Nephron progenitor cell (in vitro differentiated cells): ENCODE results near the gene KRTAP9-3.
"Not testable (repeated sequence)": the region's sequence is repeated elsewhere in the genome, so short reads cannot be mapped to it uniquely, and the experiment has no call there.

Experiments
- DNase-seq: peaks from one replicate; pipeline ENCODE4 v3.0.0; 2021
- H3K27ac Mint-ChIP-seq: 2 replicates; pipeline ENCODE4 v1.8.0; 2021; ENCODE audit warnings: mild to moderate bottlenecking, moderate library complexity, mixed read lengths
- H3K27me3 Mint-ChIP-seq: 2 replicates; pipeline ENCODE4 v1.8.0; 2021; ENCODE audit warnings: mild to moderate bottlenecking, low read depth, mixed read lengths; ENCODE audit not compliant: poor library complexity
- H3K36me3 Mint-ChIP-seq: 2 replicates; pipeline ENCODE4 v1.8.0; 2021; ENCODE audit warnings: low read depth, mixed read lengths
- H3K4me1 Mint-ChIP-seq: 2 replicates; pipeline ENCODE4 v1.8.0; 2021; ENCODE audit warnings: mixed read lengths
- H3K4me3 Mint-ChIP-seq: 2 replicates; pipeline ENCODE4 v1.8.0; 2021; ENCODE audit warnings: mild to moderate bottlenecking, moderate library complexity, mixed read lengths
- H3K9me3 Mint-ChIP-seq: 2 replicates; pipeline ENCODE4 v1.8.0; 2021; ENCODE audit warnings: mild to moderate bottlenecking, moderate library complexity, mixed read lengths
- TF ChIP-seq, protein P1 (sequence below): fragments of 200-600 bp; sonication (generic); IDR thresholded peaks from 2 replicates; pipeline ENCODE4 v1.5.0; 2021; ENCODE audit warnings: antibody characterized with exemption

Gene KRTAP9-3, protein sequence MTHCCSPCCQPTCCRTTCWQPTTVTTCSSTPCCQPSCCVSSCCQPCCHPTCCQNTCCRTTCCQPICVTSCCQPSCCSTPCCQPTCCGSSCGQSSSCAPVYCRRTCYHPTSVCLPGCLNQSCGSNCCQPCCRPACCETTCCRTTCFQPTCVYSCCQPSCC

DNA sequence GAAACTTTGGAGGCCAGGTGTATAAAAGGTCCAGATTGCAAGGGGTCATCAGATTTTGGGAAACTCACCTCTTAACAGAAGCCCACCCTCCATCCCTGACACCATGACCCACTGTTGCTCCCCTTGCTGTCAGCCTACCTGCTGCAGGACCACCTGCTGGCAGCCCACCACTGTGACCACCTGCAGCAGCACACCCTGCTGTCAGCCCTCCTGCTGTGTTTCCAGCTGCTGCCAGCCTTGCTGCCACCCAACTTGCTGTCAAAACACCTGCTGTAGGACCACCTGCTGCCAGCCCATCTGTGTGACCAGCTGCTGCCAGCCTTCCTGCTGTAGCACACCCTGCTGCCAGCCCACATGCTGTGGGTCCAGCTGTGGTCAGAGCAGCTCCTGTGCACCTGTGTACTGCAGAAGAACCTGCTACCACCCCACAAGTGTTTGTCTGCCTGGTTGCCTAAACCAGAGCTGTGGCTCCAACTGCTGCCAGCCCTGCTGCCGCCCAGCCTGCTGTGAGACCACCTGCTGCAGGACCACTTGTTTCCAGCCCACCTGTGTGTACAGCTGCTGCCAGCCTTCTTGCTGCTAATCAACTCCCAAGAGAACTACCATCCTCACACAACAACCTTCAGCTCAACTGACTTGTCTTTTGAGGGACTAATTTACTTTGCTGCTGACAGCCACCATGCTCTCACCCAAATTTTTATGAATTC, at the start of gene KRTAP9-3:
KRTAP9-3 (plus strand) TSS at position 51 of the 707 bp plus-strand sequence; CDS start at position 104, 53 bp downstream.
- not testable (repeated sequence) for H3K4me3 Mint-ChIP-seq, DNase-seq, H3K9me3 Mint-ChIP-seq, H3K27ac Mint-ChIP-seq, H3K4me1 Mint-ChIP-seq, H3K36me3 Mint-ChIP-seq
- peaks cover 44% of the 10 kb centered on the region for H3K27me3 Mint-ChIP-seq

DNA sequence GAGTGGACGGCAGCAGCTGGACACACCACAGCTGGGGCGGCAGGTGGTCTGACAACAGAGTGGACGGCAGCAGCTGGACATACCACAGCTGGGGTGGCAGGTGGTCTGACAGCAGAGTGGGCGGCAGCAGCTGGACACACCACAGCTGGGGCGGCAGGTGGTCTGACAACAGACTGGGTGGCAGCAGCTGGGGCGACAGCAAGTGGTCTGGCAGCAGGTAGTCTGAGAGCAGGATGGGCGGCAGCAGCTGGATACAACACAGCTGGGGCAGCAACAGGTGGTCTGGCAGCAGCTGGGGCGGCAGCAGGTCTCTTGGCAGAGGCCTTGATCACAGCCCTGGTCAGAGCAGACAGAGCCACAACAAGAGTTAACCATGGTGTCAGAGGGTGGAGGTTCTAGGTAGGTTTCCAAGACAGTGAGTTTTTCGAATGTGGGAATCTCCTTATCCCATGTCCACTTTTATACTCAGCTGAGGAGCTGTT, 47.7 kb upstream of the KRTAP9-3 start, which contains the start of gene KRTAP4-1:
KRTAP4-1 (minus strand) TSS at position 432 of the 482 bp plus-strand sequence; CDS start at position 375, 57 bp downstream.
- H3K27me3 Mint-ChIP-seq, result peaks cover 16% of the 10 kb centered on the region
- H3K36me3 Mint-ChIP-seq, result no peaks in the 10 kb centered on the region
- H3K4me3 Mint-ChIP-seq, result no peak within 1 kb of the TSS
- TF ChIP-seq, protein P1, sequence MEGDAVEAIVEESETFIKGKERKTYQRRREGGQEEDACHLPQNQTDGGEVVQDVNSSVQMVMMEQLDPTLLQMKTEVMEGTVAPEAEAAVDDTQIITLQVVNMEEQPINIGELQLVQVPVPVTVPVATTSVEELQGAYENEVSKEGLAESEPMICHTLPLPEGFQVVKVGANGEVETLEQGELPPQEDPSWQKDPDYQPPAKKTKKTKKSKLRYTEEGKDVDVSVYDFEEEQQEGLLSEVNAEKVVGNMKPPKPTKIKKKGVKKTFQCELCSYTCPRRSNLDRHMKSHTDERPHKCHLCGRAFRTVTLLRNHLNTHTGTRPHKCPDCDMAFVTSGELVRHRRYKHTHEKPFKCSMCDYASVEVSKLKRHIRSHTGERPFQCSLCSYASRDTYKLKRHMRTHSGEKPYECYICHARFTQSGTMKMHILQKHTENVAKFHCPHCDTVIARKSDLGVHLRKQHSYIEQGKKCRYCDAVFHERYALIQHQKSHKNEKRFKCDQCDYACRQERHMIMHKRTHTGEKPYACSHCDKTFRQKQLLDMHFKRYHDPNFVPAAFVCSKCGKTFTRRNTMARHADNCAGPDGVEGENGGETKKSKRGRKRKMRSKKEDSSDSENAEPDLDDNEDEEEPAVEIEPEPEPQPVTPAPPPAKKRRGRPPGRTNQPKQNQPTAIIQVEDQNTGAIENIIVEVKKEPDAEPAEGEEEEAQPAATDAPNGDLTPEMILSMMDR, result no peak
- H3K4me1 Mint-ChIP-seq, result no peaks in the 10 kb centered on the region
- no peaks in the 10 kb centered on the region for H3K9me3 Mint-ChIP-seq
- no peak within 1 kb of the TSS for H3K27ac Mint-ChIP-seq
- no peak for DNase-seq

DNA sequence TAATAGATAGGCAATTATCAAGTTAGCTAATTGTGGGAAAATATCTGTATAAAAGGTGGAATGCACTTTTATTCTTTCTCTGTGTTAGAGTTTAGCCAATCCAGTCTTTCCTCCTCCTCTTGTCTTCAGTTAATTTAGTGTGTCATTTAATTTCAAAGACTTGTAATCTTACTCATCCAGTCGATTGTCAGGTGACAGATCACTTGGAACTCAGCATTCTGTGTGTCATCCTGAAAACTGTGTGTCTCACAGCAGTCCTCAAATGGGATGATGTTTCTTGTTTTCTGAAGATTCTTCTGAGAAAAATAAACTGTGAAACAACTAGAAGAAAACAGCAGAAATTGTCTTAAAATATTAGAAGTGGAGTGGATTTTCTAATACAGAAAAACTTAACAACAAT, 47.2 kb upstream of the KRTAP9-3 start:
- Mint-ChIP-seq H3K27ac (no peak overlapping the region), H3K36me3 (no peaks in the 10 kb centered on the region), H3K4me3 (no peak overlapping the region), H3K9me3 (no peaks in the 10 kb centered on the region), H3K27me3 (peaks cover 16% of the 10 kb centered on the region), H3K4me1 (no peaks in the 10 kb centered on the region)
- no peak for DNase-seq
- TF ChIP-seq, protein P1, result no peak

DNA sequence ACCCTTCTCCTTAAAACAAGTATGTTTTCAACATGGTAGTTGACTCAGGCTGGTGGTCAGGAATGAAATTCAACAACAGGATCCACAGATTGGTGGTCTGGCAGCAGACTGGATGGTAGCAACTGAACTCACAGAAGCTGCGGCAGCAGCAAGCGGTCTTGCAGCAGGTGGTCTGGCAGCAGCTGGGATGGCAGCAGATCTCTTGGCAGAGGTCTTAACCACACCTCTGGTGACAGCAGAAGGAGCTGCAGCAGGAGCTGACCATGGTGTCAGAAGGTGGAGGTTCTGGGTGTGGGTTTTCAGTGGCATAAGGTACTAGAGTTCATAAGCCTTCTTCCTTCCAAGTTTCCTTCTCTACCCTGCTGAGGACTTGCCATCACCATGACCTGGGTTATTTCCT, 45.4 kb upstream of the KRTAP9-3 start:
- H3K4me3 Mint-ChIP-seq, result no peak overlapping the region
- peaks cover 16% of the 10 kb centered on the region for H3K27me3 Mint-ChIP-seq
- no peaks in the 10 kb centered on the region for H3K36me3 Mint-ChIP-seq
- no peaks in the 10 kb centered on the region for H3K9me3 Mint-ChIP-seq
- TF ChIP-seq, protein P1, result no peak
- H3K4me1 Mint-ChIP-seq, result no peaks in the 10 kb centered on the region
- DNase-seq, result no peak
- no peak overlapping the region for H3K27ac Mint-ChIP-seq

DNA sequence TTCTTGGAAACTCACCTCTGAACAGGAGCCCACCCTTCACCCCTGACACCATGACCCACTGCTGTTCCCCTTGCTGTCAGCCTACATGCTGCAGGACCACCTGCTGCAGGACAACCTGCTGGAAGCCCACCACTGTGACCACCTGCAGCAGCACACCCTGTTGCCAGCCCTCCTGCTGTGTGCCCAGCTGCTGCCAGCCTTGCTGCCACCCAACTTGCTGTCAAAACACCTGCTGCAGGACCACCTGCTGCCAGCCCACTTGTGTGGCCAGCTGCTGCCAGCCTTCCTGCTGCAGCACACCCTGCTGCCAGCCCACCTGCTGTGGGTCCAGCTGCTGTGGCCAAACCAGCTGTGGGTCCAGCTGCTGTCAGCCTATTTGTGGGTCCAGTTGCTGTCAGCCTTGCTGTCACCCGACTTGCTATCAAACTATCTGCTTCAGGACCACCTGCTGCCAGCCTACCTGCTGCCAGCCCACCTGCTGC, 42.4 kb upstream of the KRTAP9-3 start, which contains the start of gene KRTAP9-1:
KRTAP9-1 (plus strand) TSS at position 51 of the 482 bp plus-strand sequence; CDS start at position 51, 0 bp downstream.
- not testable (repeated sequence) for H3K4me3 Mint-ChIP-seq, DNase-seq, H3K27ac Mint-ChIP-seq, H3K9me3 Mint-ChIP-seq, H3K4me1 Mint-ChIP-seq, H3K36me3 Mint-ChIP-seq
- peaks cover 16% of the 10 kb centered on the region for H3K27me3 Mint-ChIP-seq

DNA sequence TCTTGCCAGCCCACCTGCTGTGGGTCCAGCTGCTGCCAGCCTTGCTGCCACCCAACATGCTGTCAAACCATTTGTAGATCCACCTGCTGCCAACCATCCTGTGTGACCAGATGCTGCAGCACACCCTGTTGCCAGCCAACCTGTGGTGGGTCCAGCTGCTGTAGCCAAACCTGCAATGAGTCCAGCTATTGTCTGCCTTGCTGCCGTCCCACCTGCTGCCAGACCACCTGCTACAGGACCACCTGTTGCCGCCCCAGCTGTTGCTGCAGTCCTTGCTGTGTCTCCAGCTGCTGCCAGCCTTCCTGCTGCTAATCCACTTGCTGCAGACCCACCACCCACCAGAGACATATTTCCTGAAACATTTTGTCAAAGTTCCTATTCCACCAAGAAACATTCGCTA, 41.9 kb upstream of the KRTAP9-3 start:
- Mint-ChIP-seq H3K27ac (no peak overlapping the region), H3K4me1 (no peaks in the 10 kb centered on the region), H3K36me3 (no peaks in the 10 kb centered on the region), H3K4me3 (no peak overlapping the region), H3K27me3 (peaks cover 16% of the 10 kb centered on the region), H3K9me3 (peaks cover 4% of the 10 kb centered on the region)
- TF ChIP-seq, protein P1, result no peak
- DNase-seq, result no peak
